Lung (tissue), 12 donors: ENCODE data around the gene HIBCH. TPM values are rescaled to one million over a fixed set of nuclear protein-coding genes. Genes with fewer than 3 reads are reported as not detected.
"Not testable (repeated sequence)": the region's sequence is repeated elsewhere in the genome, so short reads cannot be mapped to it uniquely, and the experiment has no call there.

ENCODE experiments used
- ATAC-seq: fragments of 200-7000 bp; cut with Tn5 transposase; one replicate; pipeline ENCODE4 v1.9.1; 2020; ENCODE audit warnings: moderate number of reproducible peaks; ENCODE audit not compliant: insufficient read depth, low FRiP score
- DNase-seq, 3 donors: peaks; one replicate each; pipeline ENCODE4 v3.0.0-alpha.2; 2013 to 2017
- H3K27ac ChIP-seq, 2 donors: one replicate each; pipeline ENCODE4 v1.5.1; 2013; ENCODE audit warnings: mild to moderate bottlenecking in 2 of 2, moderate library complexity in 2 of 2, control low read depth in 1 of 2, inconsistent platforms in 1 of 2, low read depth in 1 of 2, low read length in 1 of 2
- H3K27me3 ChIP-seq, 3 donors: one replicate each; pipeline ENCODE4 v1.5.1; 2013; ENCODE audit warnings: low read length in 2 of 3; ENCODE audit not compliant: control insufficient read depth in 3 of 3, insufficient read depth in 3 of 3
- H3K36me3 ChIP-seq, 4 donors: one replicate each; pipeline ENCODE4 v1.5.1; 2013; ENCODE audit warnings: low read length in 4 of 4, mild to moderate bottlenecking in 1 of 4, moderate library complexity in 1 of 4; ENCODE audit not compliant: control insufficient read depth in 4 of 4, insufficient read depth in 4 of 4
- H3K4me1 ChIP-seq, 5 donors: one replicate each; pipeline ENCODE4 v1.5.1; 2013; ENCODE audit warnings: low read length in 5 of 5, mild to moderate bottlenecking in 2 of 5, moderate library complexity in 1 of 5; ENCODE audit not compliant: control insufficient read depth in 5 of 5, insufficient read depth in 5 of 5
- H3K4me3 ChIP-seq: one replicate; pipeline ENCODE4 v1.5.1; 2013; ENCODE audit warnings: mild to moderate bottlenecking, control low read depth, moderate library complexity
- H3K9ac ChIP-seq, 2 donors: one replicate each; pipeline ENCODE4 v1.5.1; 2013; ENCODE audit warnings: low read length in 2 of 2, control low read depth in 1 of 2; ENCODE audit not compliant: insufficient read depth in 1 of 2
- H3K9me3 ChIP-seq, 4 donors: one replicate each; pipeline ENCODE4 v1.5.1; 2013; ENCODE audit warnings: low read length in 3 of 4, mild to moderate bottlenecking in 1 of 4, moderate library complexity in 1 of 4; ENCODE audit not compliant: control insufficient read depth in 4 of 4, insufficient read depth in 3 of 4
- CTCF ChIP-seq: IDR thresholded peaks from 2 replicates; pipeline ENCODE4 v1.5.1; 2012; ENCODE audit warnings: mild to moderate bottlenecking; ENCODE audit errors: control extremely low read depth, extremely low read depth
- WGBS, 2 donors: extraction: QIAGEN DNeasy Blood & Tissue Kit; methylation state at CpG; one replicate each; pipeline ENCODE4 v1.1.7; 2013; 5-methylcytosine and 5-hydroxymethylcytosine counted together
- polyA plus RNA-seq, 2 donors: library from polyadenylated mRNA; stranded (reverse); fragments of 200-250 nt; gene quantifications; one replicate each; pipeline ENCODE4 v1.2.1, GENCODE V29; 2013
- total RNA-seq, 2 donors: library from RNA; depleted of rRNA in 1 of 2; stranded (reverse); fragments of >200 nt in 1 of 2; gene quantifications; one replicate each; pipeline ENCODE4 v1.2.1, GENCODE V29; 2014 to 2021
- donor health status: control.
- donor health status: control.
- donor health status: Bipolar disorder and iron deficiency.
- donor health status: healthy.
- donor health status: DM: yes; HTN: yes; CAD: no.

Gene HIBCH
- total and polyA plus RNA-seq, 4 donors = 14.2 to 50.0 (median 17.9) TPM

DNA sequence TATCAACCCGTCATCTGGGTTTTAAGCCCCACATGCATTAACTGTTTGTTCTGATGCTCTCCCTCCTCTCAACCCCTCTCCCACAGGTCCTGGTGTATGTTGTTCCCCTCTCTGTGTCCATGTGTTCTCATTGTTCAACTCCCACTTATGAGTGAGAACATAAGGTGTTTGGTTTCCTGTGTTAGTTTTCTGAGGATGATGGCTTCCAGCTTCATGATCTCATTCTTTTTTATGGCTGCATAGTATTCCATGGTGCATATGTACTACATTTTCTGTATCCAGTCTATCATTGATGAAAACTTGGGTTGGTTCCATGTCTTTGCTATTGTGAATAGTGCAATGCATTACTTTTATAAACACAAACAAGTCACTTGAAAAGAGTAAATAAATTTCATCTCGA, 16.8 kb upstream of the HIBCH start:
- TF ChIP-seq CTCF = no peak
- Histone ChIP-seq H3K27me3 (no peaks in the 10 kb centered on the region), H3K36me3 (no peaks in the 10 kb centered on the region), H3K4me1 (peaks cover 0 to 9% (median 0%) of the 10 kb centered on the region in 5 donors), H3K27ac (no peak overlapping the region), H3K9me3 (no peaks in the 10 kb centered on the region), H3K4me3 (no peak overlapping the region), H3K9ac (no peak overlapping the region)
- no peak for DNase-seq
- no peak for ATAC-seq
- WGBS, 2 donors = 90 to 93% methylated on average over 2 of the region's 2 CpGs

GRCh38 chr2:190335584-190335983, 16.0 kb upstream of the HIBCH start:
- not testable (repeated sequence) for ATAC-seq, H3K4me3 ChIP-seq, H3K27me3 ChIP-seq, H3K9ac ChIP-seq, H3K4me1 ChIP-seq, DNase-seq, H3K36me3 ChIP-seq, H3K9me3 ChIP-seq
- peak overlapping the region in 1 of 2 donors; percentile 16 for H3K27ac ChIP-seq
- WGBS, 2 donors = 95 to 96% methylated on average over 4 of the region's 4 CpGs

- Histone ChIP-seq H3K9ac (no peak overlapping the region), H3K4me3 (no peak overlapping the region), H3K27me3 (no peaks in the 10 kb centered on the region), H3K27ac (peak overlapping the region in 1 of 2 donors; percentile 16), H3K4me1 (peaks cover 0 to 9% (median 0%) of the 10 kb centered on the region in 5 donors), H3K36me3 (no peaks in the 10 kb centered on the region), H3K9me3 (no peaks in the 10 kb centered on the region)
- ATAC-seq = no peak
- no peak for DNase-seq
- TF ChIP-seq CTCF = no peak
Observed at GRCh38 chr2:190335225-190335559, 15.6 kb upstream of the HIBCH start.

DNA sequence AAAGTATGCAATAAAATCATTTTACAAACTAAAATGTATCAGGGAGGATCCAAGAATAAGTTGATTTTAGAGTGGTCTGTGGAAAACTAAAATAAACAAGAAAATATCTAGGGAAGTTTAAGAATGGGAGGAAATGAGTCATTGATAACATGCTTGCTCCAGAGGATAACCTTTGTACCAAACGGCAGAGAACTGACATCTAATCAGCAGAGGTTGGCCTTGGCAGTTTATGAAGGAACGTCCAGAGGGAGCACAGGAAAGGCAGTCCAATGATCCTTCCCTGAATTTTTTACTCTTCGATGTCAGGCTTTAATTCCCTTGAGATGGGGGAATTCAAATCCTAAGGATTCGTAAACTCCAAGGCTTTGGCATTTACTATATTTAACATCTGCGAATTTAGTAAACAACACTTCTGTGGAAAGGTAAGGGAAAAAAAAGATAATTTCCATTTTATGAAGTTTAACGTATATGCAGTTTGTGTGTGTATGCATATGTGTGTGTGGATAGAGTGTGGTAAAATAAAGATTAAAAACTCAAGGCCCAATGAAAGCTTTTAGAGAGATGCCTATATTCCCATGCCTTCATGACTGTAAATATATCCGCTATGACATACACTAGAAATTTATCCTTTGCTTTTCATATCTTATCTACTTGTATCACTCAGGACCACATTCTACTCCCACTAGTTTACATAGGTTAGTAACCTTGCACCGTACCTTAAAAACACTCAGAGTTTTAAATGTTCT, 15.0 kb upstream of the HIBCH start:
- DNase-seq (peak in 1 of 3 donors; percentile 16), ATAC-seq (no peak)
- Histone ChIP-seq H3K9ac (no peak overlapping the region), H3K4me3 (no peak overlapping the region), H3K27ac (no peak overlapping the region), H3K27me3 (no peaks in the 10 kb centered on the region), H3K9me3 (no peaks in the 10 kb centered on the region), H3K4me1 (peaks cover 0 to 9% (median 0%) of the 10 kb centered on the region in 5 donors), H3K36me3 (no peaks in the 10 kb centered on the region)
- WGBS, 2 donors = 57 to 61% methylated on average over 8 of the region's 8 CpGs
- no peak for TF ChIP-seq CTCF
